Pancreas (tissue), 10 donors: ENCODE data around the gene SEC31B. TPM values are rescaled to one million over a fixed set of nuclear protein-coding genes. Genes with fewer than 3 reads are reported as not detected.
A peak's percentile ranks its signal among the peaks of the same experiment; 100 is the strongest.

Experiments used
- ATAC-seq, 4 donors: fragments of 200-7000 bp; cut with Tn5 transposase; one replicate each; pipeline versions ENCODE4 v1.8.0 to v1.9.1; 2020; ENCODE audit warnings: mild to moderate bottlenecking in 4 of 4, moderate library complexity in 4 of 4
- DNase-seq, 6 donors: peaks; one replicate each; pipeline ENCODE4 v3.0.0-alpha.2; 2020
- FAIRE-seq: peaks from 2 replicates; lab custom pipeline; 2012; peaks lifted over from hg19 to GRCh38; lab: Jason Lieb, UNC
- H3K27ac ChIP-seq, 4 donors: fragments of 200-600 bp; sonication (generic); 1 replicate in 3 of 4; 2 replicates in 1 of 4; pipeline versions ENCODE4 v1.5.0 to v1.8.0; 2020
- H3K27me3 ChIP-seq, 4 donors: fragments of 200-600 bp; one replicate each; pipeline ENCODE4 v1.8.0; 2021
- H3K36me3 ChIP-seq, 3 donors: fragments of 200-600 bp; sonication (generic) in 1 of 3; one replicate each; pipeline versions ENCODE4 v1.5.0 to v1.8.0; 2020 to 2021
- H3K4me1 ChIP-seq, 3 donors: fragments of 200-600 bp; one replicate each; pipeline ENCODE4 v1.8.0; 2021
- H3K4me3 ChIP-seq, 4 donors: fragments of 200-600 bp; sonication (generic) in 2 of 4; one replicate each; pipeline versions ENCODE4 v1.5.0 to v1.8.0; 2020 to 2021
- H3K9me3 ChIP-seq, 4 donors: fragments of 200-600 bp; one replicate each; pipeline ENCODE4 v1.8.0; 2021
- WGBS, 2 donors: extraction: QIAGEN DNeasy Blood & Tissue Kit; methylation state at CpG; one replicate each; pipeline ENCODE4 v1.1.7; 2013; 5-methylcytosine and 5-hydroxymethylcytosine counted together
- intact Hi-C, 3 donors: fragments of 100-400 bp; cut with DNase I; formaldehyde crosslinking; loops; one replicate each; pipeline versions ENCODE4 v1.11.1 to v1.14.2; 2022
- polyA plus RNA-seq, 2 donors: library from polyadenylated mRNA; stranded (reverse); fragments of 200-250 nt; gene quantifications; one replicate each; pipeline ENCODE4 v1.2.3, GENCODE V29; 2013
- total RNA-seq, 6 donors: library from RNA; stranded (reverse); fragmentation: NEBNext Ultra II Directional in 4 of 6; extraction: Animal tissue kit (Norgen Biotek cat#: 25700) in 4 of 6; gene quantifications; one replicate each; pipeline versions ENCODE4 v1.2.1 to v1.2.4, GENCODE V29; 2021 to 2023
- TF ChIP-seq, protein P1 (sequence below), 4 donors: fragments of 200-600 bp; sonication (generic) in 3 of 4; IDR thresholded peaks; one replicate each; pipeline versions ENCODE4 v1.5.0 to v1.8.0; 2021; ENCODE audit warnings: antibody characterized with exemption in 4 of 4
- donor health status: healthy with polysubstance abuse.
- donor health status: DM: no; HTN: no; CAD: no; lungs with moderate emphysema.
- donor health status: DM: no; HTN: no; CAD: no.
- donor health status: control.
- donor health status: control.
- donor health status: Bipolar disorder and iron deficiency.
- donor health status: DM: yes; HTN: yes; CAD: no.
- donor health status: DM: no; HTN: no; CAD: no.
- donor health status: DM: no; HTN: no; CAD: no.
- donor health status: DM: yes; HTN: yes; CAD: no.

The SEC31B gene
- total and polyA plus RNA-seq, 8 donors, result 1.8 to 14.4 (median 2.4) TPM

DNA sequence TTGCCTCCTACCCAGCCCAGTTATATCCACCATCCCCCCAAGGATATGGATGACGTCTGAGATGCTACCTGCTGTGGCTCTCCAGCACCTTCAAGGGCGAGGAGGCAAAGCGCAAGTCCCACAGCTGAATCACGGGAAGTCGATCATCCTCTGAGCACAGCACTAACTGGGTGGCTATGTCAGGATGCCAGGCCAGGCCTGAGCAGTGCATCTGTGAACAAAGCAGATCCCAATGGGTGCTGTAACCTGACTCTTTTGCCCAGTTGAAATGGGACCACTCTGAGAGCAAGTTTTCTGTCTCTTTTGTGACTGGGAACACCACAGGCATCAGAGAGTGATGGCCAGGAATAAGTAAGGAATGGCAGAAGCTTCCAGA is 12.3 kb downstream of the SEC31B start:
- Histone ChIP-seq H3K9me3 (no peaks in the 10 kb centered on the region), H3K4me1 (no peaks in the 10 kb centered on the region), H3K27me3 (no peaks in the 10 kb centered on the region), H3K4me3 (no peak overlapping the region), H3K36me3 (no peaks in the 10 kb centered on the region), H3K27ac (no peak overlapping the region)
- ATAC-seq, result no peak
- intact Hi-C loops, result loop anchor here in 1 of 3 donors (5.0 kb wide), 1 partner anchor 70 kb away; no protein-coding TSS in a partner anchor
- WGBS, 2 donors, result 85 to 92% methylated on average over 5 of the region's 5 CpGs
- no peak for FAIRE-seq
- no peak for DNase-seq
- TF ChIP-seq, protein P1, sequence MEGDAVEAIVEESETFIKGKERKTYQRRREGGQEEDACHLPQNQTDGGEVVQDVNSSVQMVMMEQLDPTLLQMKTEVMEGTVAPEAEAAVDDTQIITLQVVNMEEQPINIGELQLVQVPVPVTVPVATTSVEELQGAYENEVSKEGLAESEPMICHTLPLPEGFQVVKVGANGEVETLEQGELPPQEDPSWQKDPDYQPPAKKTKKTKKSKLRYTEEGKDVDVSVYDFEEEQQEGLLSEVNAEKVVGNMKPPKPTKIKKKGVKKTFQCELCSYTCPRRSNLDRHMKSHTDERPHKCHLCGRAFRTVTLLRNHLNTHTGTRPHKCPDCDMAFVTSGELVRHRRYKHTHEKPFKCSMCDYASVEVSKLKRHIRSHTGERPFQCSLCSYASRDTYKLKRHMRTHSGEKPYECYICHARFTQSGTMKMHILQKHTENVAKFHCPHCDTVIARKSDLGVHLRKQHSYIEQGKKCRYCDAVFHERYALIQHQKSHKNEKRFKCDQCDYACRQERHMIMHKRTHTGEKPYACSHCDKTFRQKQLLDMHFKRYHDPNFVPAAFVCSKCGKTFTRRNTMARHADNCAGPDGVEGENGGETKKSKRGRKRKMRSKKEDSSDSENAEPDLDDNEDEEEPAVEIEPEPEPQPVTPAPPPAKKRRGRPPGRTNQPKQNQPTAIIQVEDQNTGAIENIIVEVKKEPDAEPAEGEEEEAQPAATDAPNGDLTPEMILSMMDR (IDR thresholded peaks at IDR 0.05), result no peak

GRCh38 chr10:100506596-100507356 is 12.9 kb downstream of the SEC31B start:
- H3K27ac ChIP-seq, result no peak overlapping the region
- ATAC-seq (no peak), FAIRE-seq (no peak), DNase-seq (no peak)
- WGBS, 2 donors, result 96 to 98% methylated on average over 5 of the region's 5 CpGs
- H3K27me3 ChIP-seq, result no peaks in the 10 kb centered on the region
- H3K9me3 ChIP-seq, result no peaks in the 10 kb centered on the region
- TF ChIP-seq, protein P1 (IDR thresholded peaks at IDR 0.05), result no peak
- no peaks in the 10 kb centered on the region for H3K36me3 ChIP-seq
- intact Hi-C loops, result loop anchor here in 1 of 3 donors (5.0 kb wide), 1 partner anchor 69 kb away; no protein-coding TSS in a partner anchor
- no peaks in the 10 kb centered on the region for H3K4me1 ChIP-seq
- H3K4me3 ChIP-seq, result no peak overlapping the region

- Histone ChIP-seq H3K4me1 (no peaks in the 10 kb centered on the region), H3K36me3 (no peaks in the 10 kb centered on the region), H3K4me3 (no peak overlapping the region), H3K9me3 (no peaks in the 10 kb centered on the region), H3K27me3 (no peaks in the 10 kb centered on the region), H3K27ac (no peak overlapping the region)
- DNase-seq, result no peak
- TF ChIP-seq, protein P1 (IDR thresholded peaks at IDR 0.05), result no peak
- FAIRE-seq, result no peak
- WGBS, 2 donors, result 93 to 98% methylated on average over 2 of the region's 2 CpGs
- intact Hi-C loops, result loop anchor here in 1 of 3 donors (5.0 kb wide), 1 partner anchor 68 kb away; no protein-coding TSS in a partner anchor
- no peak for ATAC-seq
Observed at GRCh38 chr10:100505164-100505563, 14.5 kb downstream of the SEC31B start.

GRCh38 chr10:100504096-100504495 is 15.6 kb downstream of the SEC31B start:
- ATAC-seq (peak in 2 of 4 donors; percentile 11 to 45), FAIRE-seq (no peak), DNase-seq (no peak)
- intact Hi-C loops, result no loop called here
- no peak overlapping the region for H3K27ac ChIP-seq
- H3K36me3 ChIP-seq, result no peaks in the 10 kb centered on the region
- TF ChIP-seq, protein P1 (IDR thresholded peaks at IDR 0.05), result no peak
- no peaks in the 10 kb centered on the region for H3K9me3 ChIP-seq
- no peak overlapping the region for H3K4me3 ChIP-seq
- no peaks in the 10 kb centered on the region for H3K4me1 ChIP-seq
- 19 to 24% methylated on average over 5 of the region's 5 CpGs for WGBS, 2 donors
- H3K27me3 ChIP-seq, result no peaks in the 10 kb centered on the region

DNA sequence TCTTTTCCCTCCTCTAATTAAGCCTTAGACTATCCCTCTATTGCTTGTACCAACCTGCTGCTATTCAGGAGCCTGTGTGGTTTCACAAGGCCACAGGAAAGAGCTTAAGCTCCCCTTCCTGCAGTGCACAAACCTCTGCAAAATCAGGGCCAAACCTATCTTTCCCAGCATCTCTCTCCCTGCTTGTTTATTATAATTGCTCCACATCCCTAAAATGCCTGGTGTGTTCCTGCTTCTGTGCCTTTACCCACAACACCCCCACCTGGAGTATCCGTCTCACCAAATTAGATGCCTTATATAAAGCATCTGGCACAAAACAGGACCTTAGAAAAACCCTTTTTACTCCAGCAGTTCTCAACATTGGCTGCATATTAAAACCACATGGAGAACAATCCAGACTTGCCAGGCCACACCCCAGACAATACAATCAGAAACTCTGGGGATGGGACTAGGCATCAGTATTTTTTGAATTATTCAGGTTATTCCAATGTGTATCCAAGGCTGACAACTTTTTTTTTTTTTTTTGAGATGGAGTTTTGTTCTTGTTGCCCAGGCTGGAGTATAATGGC is 16.7 kb downstream of the SEC31B start:
- ATAC-seq (no peak), FAIRE-seq (no peak), DNase-seq (no peak)
- no peaks in the 10 kb centered on the region for H3K36me3 ChIP-seq
- H3K4me3 ChIP-seq, result no peak overlapping the region
- no peaks in the 10 kb centered on the region for H3K4me1 ChIP-seq
- TF ChIP-seq, protein P1 (IDR thresholded peaks at IDR 0.05), result no peak
- H3K9me3 ChIP-seq, result no peaks in the 10 kb centered on the region
- intact Hi-C loops, result no loop called here
- no peaks in the 10 kb centered on the region for H3K27me3 ChIP-seq
- WGBS, 2 donors, result 91 to 97% methylated on average over 1 of the region's 1 CpG
- no peak overlapping the region for H3K27ac ChIP-seq
